HEK293 (cell line): ENCODE results near the gene IPO9.

Source experiments
- CTCF ChIA-PET: fragments of 350-600 bp; formaldehyde crosslinking; extraction: SDS; loops from one replicate; lab custom pipeline; 2021; ENCODE audit warnings: antibody characterized with exemption; lab: Yijun Ruan, JAX
- POLR2A ChIA-PET: fragments of 300-600 bp; formaldehyde crosslinking; extraction: SDS; loops from one replicate; lab custom pipeline; 2020; ENCODE audit warnings: antibody characterized with exemption, inconsistent platforms; lab: Yijun Ruan, JAX
- H3K27ac ChIP-seq: fragments of 200-500 bp; sonication (Bioruptor generic); 2 replicates; pipeline ENCODE4 v1.5.1; 2014; ENCODE audit warnings: low read depth, low read length, control low read depth, inconsistent platforms; ENCODE audit errors: extremely low read depth
- H3K36me3 ChIP-seq, 2 experiments: fragments of 200-500 bp in 1 of 2; sonication (Bioruptor generic) in 1 of 2; 1 replicate in 1 of 2; 2 replicates in 1 of 2; pipeline ENCODE4 v1.5.1; 2014 to 2017; ENCODE audit warnings: inconsistent platforms in 2 of 2, low read length in 2 of 2; ENCODE audit not compliant: control insufficient read depth in 2 of 2, insufficient read depth in 1 of 2
- H3K4me1 ChIP-seq: fragments of 200-500 bp; sonication (Bioruptor generic); 2 replicates; pipeline ENCODE4 v1.5.1; 2014; ENCODE audit warnings: mild to moderate bottlenecking, low read length, inconsistent platforms; ENCODE audit not compliant: control insufficient read depth, insufficient read depth
- H3K4me3 ChIP-seq: 2 replicates; pipeline ENCODE4 v1.5.1; 2011; ENCODE audit warnings: low read depth, mild to moderate bottlenecking, control low read depth, low read length, moderate library complexity
- H3K9me3 ChIP-seq: fragments of 200-500 bp; sonication (Bioruptor generic); 2 replicates; pipeline ENCODE4 v1.5.1; 2014; ENCODE audit warnings: low read depth, low read length, inconsistent platforms; ENCODE audit not compliant: control insufficient read depth, insufficient read depth
- GFI1B ChIP-seq: fragments of 450-650 bp; formaldehyde crosslinking; IDR thresholded peaks from 2 replicates; pipeline ENCODE4 v1.5.1; 2016; ENCODE audit warnings: missing biosample characterization, missing genetic modification characterization
- KLF7 ChIP-seq: fragments of 450-650 bp; formaldehyde crosslinking; IDR thresholded peaks from 2 replicates; pipeline ENCODE4 v1.5.1; 2016; ENCODE audit warnings: missing biosample characterization, missing genetic modification characterization, borderline replicate concordance
- REPIN1 ChIP-seq: fragments of 450-650 bp; formaldehyde crosslinking; IDR thresholded peaks from 2 replicates; pipeline ENCODE4 v1.5.1; 2017; ENCODE audit warnings: missing biosample characterization, missing genetic modification characterization, low read depth
- ZBTB48 ChIP-seq: fragments of 450-650 bp; formaldehyde crosslinking; IDR thresholded peaks from 2 replicates; pipeline ENCODE4 v1.5.1; 2016; ENCODE audit warnings: missing biosample characterization, missing genetic modification characterization
- ZNF112 ChIP-seq: fragments of 450-650 bp; formaldehyde crosslinking; IDR thresholded peaks from 2 replicates; pipeline ENCODE4 v1.5.0; 2017; ENCODE audit warnings: missing biosample characterization, missing genetic modification characterization
- ZNF146 ChIP-seq: fragments of 450-650 bp; formaldehyde crosslinking; IDR thresholded peaks from 2 replicates; pipeline ENCODE4 v1.5.1; 2016; ENCODE audit warnings: missing biosample characterization, missing genetic modification characterization
- ZNF174 ChIP-seq: fragments of 450-650 bp; formaldehyde crosslinking; IDR thresholded peaks from 2 replicates; pipeline ENCODE4 v1.5.0; 2017; ENCODE audit warnings: missing biosample characterization, mild to moderate bottlenecking, missing genetic modification characterization
- ZNF223 ChIP-seq: fragments of 450-650 bp; formaldehyde crosslinking; IDR thresholded peaks from 2 replicates; pipeline ENCODE4 v1.5.1; 2016; ENCODE audit warnings: missing biosample characterization, missing genetic modification characterization
- ZNF274 ChIP-seq, 2 experiments: fragments of 200-500 bp in 1 of 2; fragments of 450-650 bp in 1 of 2; sonication (Bioruptor generic) in 1 of 2; formaldehyde crosslinking in 1 of 2; IDR thresholded peaks; 2 replicates each; pipeline versions ENCODE4 v1.5.1 to v1.6.1; 2014 to 2016; ENCODE audit warnings: borderline replicate concordance in 1 of 2, inconsistent platforms in 1 of 2, low read length in 1 of 2, missing biosample characterization in 1 of 2, missing genetic modification characterization in 1 of 2
- ZNF354C ChIP-seq: fragments of 450-650 bp; formaldehyde crosslinking; IDR thresholded peaks from 2 replicates; pipeline ENCODE4 v1.5.1; 2016; ENCODE audit warnings: missing biosample characterization, missing genetic modification characterization, low read depth, borderline replicate concordance
- ZNF37A ChIP-seq: fragments of 450-650 bp; IDR thresholded peaks from 2 replicates; pipeline ENCODE4 v1.5.1; 2018; ENCODE audit warnings: missing biosample characterization, missing genetic modification characterization
- ZNF391 ChIP-seq: fragments of 450-650 bp; formaldehyde crosslinking; IDR thresholded peaks from 2 replicates; pipeline ENCODE4 v1.5.1; 2016; ENCODE audit warnings: low read depth, missing biosample characterization, missing genetic modification characterization, borderline replicate concordance
- ZNF416 ChIP-seq: fragments of 450-650 bp; formaldehyde crosslinking; IDR thresholded peaks from 2 replicates; pipeline ENCODE4 v1.5.1; 2016; ENCODE audit warnings: missing biosample characterization, missing genetic modification characterization
- ZNF529 ChIP-seq: fragments of 450-650 bp; formaldehyde crosslinking; IDR thresholded peaks from 2 replicates; pipeline ENCODE4 v1.5.1; 2017; ENCODE audit warnings: missing genetic modification characterization, missing biosample characterization; ENCODE audit not compliant: insufficient replicate concordance
- ZNF585B ChIP-seq: fragments of 450-650 bp; formaldehyde crosslinking; IDR thresholded peaks from 2 replicates; pipeline ENCODE4 v1.5.1; 2016; ENCODE audit warnings: missing biosample characterization, missing genetic modification characterization
- ZNF660 ChIP-seq: fragments of 450-650 bp; IDR thresholded peaks from 2 replicates; pipeline ENCODE4 v1.5.1; 2018; ENCODE audit warnings: missing biosample characterization, mild to moderate bottlenecking, missing genetic modification characterization
- ZNF707 ChIP-seq: fragments of 450-650 bp; formaldehyde crosslinking; IDR thresholded peaks from 2 replicates; pipeline ENCODE4 v1.5.1; 2016; ENCODE audit warnings: missing biosample characterization, missing genetic modification characterization
- ZNF76 ChIP-seq: fragments of 450-650 bp; formaldehyde crosslinking; IDR thresholded peaks from 2 replicates; pipeline ENCODE4; 2016; ENCODE audit warnings: low read depth, missing biosample characterization, missing genetic modification characterization, borderline replicate concordance
- ZNF785 ChIP-seq: fragments of 450-650 bp; formaldehyde crosslinking; IDR thresholded peaks from 2 replicates; pipeline ENCODE4 v1.5.1; 2016; ENCODE audit warnings: missing biosample characterization, missing genetic modification characterization
- TF ChIP-seq, protein P1 (sequence below): fragments of 450-650 bp; formaldehyde crosslinking; IDR thresholded peaks from 2 replicates; pipeline ENCODE4 v1.5.1; 2016; ENCODE audit warnings: missing biosample characterization, missing genetic modification characterization
- TF ChIP-seq, protein P2 (sequence below): fragments of 450-650 bp; formaldehyde crosslinking; IDR thresholded peaks from 2 replicates; pipeline ENCODE4 v1.5.1; 2017; ENCODE audit warnings: missing biosample characterization, mild to moderate bottlenecking, missing genetic modification characterization, moderate library complexity
- TF ChIP-seq, protein P3 (sequence below): fragments of 450-650 bp; formaldehyde crosslinking; IDR thresholded peaks from 2 replicates; pipeline ENCODE4 v1.5.1; 2016; ENCODE audit warnings: missing biosample characterization, missing genetic modification characterization
- TF ChIP-seq, protein P4 (sequence below): fragments of 450-650 bp; formaldehyde crosslinking; IDR thresholded peaks from 2 replicates; pipeline ENCODE4 v1.5.1; 2016; ENCODE audit warnings: missing biosample characterization, missing genetic modification characterization, low read depth
- TF ChIP-seq, protein P5 (sequence below): fragments of 450-650 bp; formaldehyde crosslinking; IDR thresholded peaks from 2 replicates; pipeline ENCODE4 v1.5.1; 2016; ENCODE audit warnings: missing biosample characterization, missing genetic modification characterization
- TF ChIP-seq, protein P6 (sequence below): fragments of 450-650 bp; formaldehyde crosslinking; IDR thresholded peaks from 2 replicates; pipeline ENCODE4 v1.5.1; 2016; ENCODE audit warnings: missing biosample characterization, missing genetic modification characterization

The IPO9 gene

DNA sequence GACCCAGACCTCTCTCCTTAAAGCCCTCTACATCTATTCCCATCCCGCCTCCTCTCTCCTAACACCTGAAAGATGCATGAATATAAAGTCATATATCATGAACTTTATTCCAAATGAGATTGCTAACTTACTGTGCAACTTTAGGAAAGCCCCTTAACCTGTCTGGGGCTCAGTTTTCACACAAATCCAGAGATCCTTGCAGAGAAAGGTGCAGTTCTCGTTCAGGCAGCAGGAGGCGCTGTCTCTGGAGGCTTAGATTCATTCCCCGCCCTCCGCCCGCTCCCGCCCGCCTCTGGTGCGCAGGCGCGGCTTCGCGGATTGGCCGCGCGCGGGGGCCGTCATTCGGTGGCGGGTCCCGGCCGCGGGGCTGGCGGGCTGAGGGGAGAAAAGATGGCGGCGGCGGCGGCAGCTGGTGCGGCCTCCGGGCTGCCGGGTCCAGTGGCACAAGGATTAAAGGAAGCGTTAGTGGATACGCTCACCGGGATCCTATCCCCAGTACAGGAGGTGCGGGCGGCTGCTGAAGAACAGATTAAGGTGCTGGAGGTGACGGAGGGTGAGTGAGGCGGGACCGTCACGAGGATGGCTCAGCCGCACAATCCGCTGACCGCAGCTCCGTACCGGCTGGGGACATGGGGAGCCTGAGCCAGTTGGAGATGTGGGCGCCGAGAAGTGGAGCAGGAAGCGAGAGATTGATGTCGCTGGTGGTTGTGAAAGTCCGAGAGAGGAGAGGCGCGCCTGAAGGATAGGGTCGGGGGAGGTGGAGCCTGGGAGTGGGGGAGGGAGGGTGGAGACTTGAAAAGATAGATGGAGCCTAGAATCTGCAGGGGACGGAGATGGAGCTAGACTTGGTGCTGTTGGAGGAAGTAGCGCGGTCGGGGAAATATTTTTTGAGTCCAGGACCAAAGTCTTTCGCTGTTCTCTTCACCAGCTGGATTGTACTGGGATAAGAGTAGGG, at the start of gene IPO9 (continued):
- no peak for TF ChIP-seq ZNF223 (tag by site-specific recombination)
- TF ChIP-seq ZNF76 (tag by site-specific recombination), result peak; percentile 60; the same call in 1 of the 2 replicates
- TF ChIP-seq ZBTB48 (tag by site-specific recombination), result peak; percentile 70; the same call in 1 of the 2 replicates
- no peak for TF ChIP-seq ZNF274 (IDR thresholded peaks at IDR 0.05; ENCODE audit: low read length)
- TF ChIP-seq ZNF274 (tag by site-specific recombination; IDR thresholded peaks at IDR 0.05; ENCODE audit: borderline replicate concordance), result no peak
- TF ChIP-seq, protein P1, sequence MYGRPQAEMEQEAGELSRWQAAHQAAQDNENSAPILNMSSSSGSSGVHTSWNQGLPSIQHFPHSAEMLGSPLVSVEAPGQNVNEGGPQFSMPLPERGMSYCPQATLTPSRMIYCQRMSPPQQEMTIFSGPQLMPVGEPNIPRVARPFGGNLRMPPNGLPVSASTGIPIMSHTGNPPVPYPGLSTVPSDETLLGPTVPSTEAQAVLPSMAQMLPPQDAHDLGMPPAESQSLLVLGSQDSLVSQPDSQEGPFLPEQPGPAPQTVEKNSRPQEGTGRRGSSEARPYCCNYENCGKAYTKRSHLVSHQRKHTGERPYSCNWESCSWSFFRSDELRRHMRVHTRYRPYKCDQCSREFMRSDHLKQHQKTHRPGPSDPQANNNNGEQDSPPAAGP, result peak; percentile 83; the same call in 1 of the 2 replicates
- TF ChIP-seq ZNF174, result 0 out of 2 replicates have a peak, but pooled peaks have one; percentile 24
- TF ChIP-seq ZNF112 (tag by site-specific recombination), result no peak
- TF ChIP-seq ZNF707 (tag by site-specific recombination), result no peak
- TF ChIP-seq, protein P2, sequence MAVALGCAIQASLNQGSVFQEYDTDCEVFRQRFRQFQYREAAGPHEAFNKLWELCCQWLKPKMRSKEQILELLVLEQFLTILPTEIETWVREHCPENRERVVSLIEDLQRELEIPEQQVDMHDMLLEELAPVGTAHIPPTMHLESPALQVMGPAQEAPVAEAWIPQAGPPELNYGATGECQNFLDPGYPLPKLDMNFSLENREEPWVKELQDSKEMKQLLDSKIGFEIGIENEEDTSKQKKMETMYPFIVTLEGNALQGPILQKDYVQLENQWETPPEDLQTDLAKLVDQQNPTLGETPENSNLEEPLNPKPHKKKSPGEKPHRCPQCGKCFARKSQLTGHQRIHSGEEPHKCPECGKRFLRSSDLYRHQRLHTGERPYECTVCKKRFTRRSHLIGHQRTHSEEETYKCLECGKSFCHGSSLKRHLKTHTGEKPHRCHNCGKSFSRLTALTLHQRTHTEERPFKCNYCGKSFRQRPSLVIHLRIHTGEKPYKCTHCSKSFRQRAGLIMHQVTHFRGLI, result peak; percentile 57; the same call in 1 of the 2 replicates
- TF ChIP-seq ZNF37A (tag by site-specific recombination), result no peak

DNA sequence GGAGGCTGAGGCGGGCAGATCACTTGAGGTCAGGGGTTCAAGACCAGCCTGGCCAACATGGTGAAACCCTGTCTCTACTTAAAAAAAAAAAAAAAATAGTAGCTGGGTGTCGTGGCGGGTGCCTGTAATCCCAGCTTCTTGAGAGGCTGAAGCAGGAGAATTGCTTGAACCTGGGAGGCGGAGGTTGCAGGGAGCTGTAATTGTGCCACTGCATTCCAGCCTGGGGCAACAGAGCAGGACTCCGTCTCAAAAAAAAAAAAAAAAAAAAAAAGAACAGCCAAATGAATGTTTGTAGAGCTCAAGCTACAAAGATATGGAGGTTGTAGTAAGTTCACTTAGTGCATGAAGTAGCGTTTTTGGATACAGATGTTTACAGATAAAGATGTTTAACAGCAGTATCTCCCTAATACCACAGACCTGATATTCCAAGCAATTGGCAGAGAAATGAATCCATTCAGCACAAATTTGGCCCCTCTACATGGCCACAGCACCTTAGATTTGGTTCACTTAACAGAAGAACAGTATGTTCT, 49.5 kb upstream of the IPO9 start:
- no peak overlapping the region for H3K27ac ChIP-seq
- H3K4me1 ChIP-seq, result peaks cover 9% of the 10 kb centered on the region; the same call in 1 of the 2 replicates
- ChIA-PET POLR2A (no interaction called here), CTCF (interaction anchor here (1.2 to 1.4 kb wide), 2 partner anchors 11 to 76 kb away, joined by 4 to 6 read pairs; no protein-coding TSS in a partner anchor)
- peaks cover 0 to 31% of the 10 kb centered on the region in 2 experiments; a peak in 2 of 3 replicates for H3K36me3 ChIP-seq
- no peaks in the 10 kb centered on the region for H3K9me3 ChIP-seq
- H3K4me3 ChIP-seq, result no peak overlapping the region
- TF ChIP-seq KLF7 (tag by site-specific recombination) (no peak), GFI1B (tag by site-specific recombination) (no peak), ZNF585B (no peak), ZNF416 (tag by site-specific recombination) (no peak), ZNF146 (tag by site-specific recombination) (no peak), ZNF785 (tag by site-specific recombination) (no peak), ZNF660 (tag by site-specific recombination) (no peak), ZNF529 (tag by site-specific recombination) (no peak), REPIN1 (tag by site-specific recombination) (no peak), ZNF391 (tag by site-specific recombination) (no peak), ZNF354C (tag by site-specific recombination) (no peak)
- TF ChIP-seq, protein P3, sequence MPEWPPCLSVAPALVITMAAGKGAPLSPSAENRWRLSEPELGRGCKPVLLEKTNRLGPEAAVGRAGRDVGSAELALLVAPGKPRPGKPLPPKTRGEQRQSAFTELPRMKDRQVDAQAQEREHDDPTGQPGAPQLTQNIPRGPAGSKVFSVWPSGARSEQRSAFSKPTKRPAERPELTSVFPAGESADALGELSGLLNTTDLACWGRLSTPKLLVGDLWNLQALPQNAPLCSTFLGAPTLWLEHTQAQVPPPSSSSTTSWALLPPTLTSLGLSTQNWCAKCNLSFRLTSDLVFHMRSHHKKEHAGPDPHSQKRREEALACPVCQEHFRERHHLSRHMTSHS (tag by site-specific recombination), result no peak
- TF ChIP-seq, protein P4, sequence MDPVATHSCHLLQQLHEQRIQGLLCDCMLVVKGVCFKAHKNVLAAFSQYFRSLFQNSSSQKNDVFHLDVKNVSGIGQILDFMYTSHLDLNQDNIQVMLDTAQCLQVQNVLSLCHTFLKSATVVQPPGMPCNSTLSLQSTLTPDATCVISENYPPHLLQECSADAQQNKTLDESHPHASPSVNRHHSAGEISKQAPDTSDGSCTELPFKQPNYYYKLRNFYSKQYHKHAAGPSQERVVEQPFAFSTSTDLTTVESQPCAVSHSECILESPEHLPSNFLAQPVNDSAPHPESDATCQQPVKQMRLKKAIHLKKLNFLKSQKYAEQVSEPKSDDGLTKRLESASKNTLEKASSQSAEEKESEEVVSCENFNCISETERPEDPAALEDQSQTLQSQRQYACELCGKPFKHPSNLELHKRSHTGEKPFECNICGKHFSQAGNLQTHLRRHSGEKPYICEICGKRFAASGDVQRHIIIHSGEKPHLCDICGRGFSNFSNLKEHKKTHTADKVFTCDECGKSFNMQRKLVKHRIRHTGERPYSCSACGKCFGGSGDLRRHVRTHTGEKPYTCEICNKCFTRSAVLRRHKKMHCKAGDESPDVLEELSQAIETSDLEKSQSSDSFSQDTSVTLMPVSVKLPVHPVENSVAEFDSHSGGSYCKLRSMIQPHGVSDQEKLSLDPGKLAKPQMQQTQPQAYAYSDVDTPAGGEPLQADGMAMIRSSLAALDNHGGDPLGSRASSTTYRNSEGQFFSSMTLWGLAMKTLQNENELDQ (tag by site-specific recombination), result no peak
- TF ChIP-seq, protein P5, sequence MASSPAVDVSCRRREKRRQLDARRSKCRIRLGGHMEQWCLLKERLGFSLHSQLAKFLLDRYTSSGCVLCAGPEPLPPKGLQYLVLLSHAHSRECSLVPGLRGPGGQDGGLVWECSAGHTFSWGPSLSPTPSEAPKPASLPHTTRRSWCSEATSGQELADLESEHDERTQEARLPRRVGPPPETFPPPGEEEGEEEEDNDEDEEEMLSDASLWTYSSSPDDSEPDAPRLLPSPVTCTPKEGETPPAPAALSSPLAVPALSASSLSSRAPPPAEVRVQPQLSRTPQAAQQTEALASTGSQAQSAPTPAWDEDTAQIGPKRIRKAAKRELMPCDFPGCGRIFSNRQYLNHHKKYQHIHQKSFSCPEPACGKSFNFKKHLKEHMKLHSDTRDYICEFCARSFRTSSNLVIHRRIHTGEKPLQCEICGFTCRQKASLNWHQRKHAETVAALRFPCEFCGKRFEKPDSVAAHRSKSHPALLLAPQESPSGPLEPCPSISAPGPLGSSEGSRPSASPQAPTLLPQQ (tag by site-specific recombination), result no peak
- TF ChIP-seq, protein P6, sequence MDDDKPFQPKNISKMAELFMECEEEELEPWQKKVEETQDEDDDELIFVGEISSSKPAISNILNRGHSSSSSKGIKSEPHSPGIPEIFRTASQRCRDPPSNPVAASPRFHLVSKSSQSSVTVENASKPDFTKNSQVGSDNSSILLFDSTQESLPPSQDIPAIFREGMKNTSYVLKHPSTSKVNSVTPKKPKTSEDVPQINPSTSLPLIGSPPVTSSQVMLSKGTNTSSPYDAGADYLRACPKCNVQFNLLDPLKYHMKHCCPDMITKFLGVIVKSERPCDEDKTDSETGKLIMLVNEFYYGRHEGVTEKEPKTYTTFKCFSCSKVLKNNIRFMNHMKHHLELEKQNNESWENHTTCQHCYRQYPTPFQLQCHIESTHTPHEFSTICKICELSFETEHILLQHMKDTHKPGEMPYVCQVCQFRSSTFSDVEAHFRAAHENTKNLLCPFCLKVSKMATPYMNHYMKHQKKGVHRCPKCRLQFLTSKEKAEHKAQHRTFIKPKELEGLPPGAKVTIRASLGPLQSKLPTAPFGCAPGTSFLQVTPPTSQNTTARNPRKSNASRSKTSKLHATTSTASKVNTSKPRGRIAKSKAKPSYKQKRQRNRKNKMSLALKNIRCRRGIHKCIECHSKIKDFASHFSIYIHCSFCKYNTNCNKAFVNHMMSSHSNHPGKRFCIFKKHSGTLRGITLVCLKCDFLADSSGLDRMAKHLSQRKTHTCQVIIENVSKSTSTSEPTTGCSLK, result no peak
